HepG2 (cell line): Measurements from ENCODE around the gene PA2G4. TPM values are rescaled to one million over a fixed set of nuclear protein-coding genes. Genes with fewer than 3 reads are reported as not detected.
A peak's percentile ranks its signal among the peaks of the same experiment; 100 is the strongest.

Experiments
- ATM ChIP-seq: fragments of 450-650 bp; IDR thresholded peaks from 2 replicates; pipeline ENCODE4 v1.7.1; 2017; ENCODE audit warnings: mild to moderate bottlenecking, borderline replicate concordance
- CEBPG ChIP-seq: IDR thresholded peaks from 2 replicates; pipeline ENCODE4 v1.6.1; 2016
- KAT2B ChIP-seq: fragments of 150-350 bp; IDR thresholded peaks from 2 replicates; pipeline ENCODE4 v1.6.1; 2014; ENCODE audit warnings: low read depth, low read length, borderline replicate concordance
- MIXL1 ChIP-seq: IDR thresholded peaks from 2 replicates; pipeline ENCODE4 v1.6.1; 2016
- NCOA1 ChIP-seq: sonication (generic); formaldehyde crosslinking; IDR thresholded peaks from 2 replicates; pipeline ENCODE4 v1.9.0; 2021; ENCODE audit warnings: missing genetic modification reagents
- RFXAP ChIP-seq: sonication (generic); formaldehyde crosslinking; IDR thresholded peaks from 2 replicates; pipeline ENCODE4 v1.4.0; 2020; ENCODE audit warnings: missing genetic modification reagents, borderline replicate concordance
- SALL2 ChIP-seq: sonication (generic); formaldehyde crosslinking; IDR thresholded peaks from 2 replicates; pipeline ENCODE4 v1.8.1; 2023; ENCODE audit warnings: mild to moderate bottlenecking, missing genetic modification reagents, inconsistent platforms
- THAP11 ChIP-seq: IDR thresholded peaks from 2 replicates; pipeline ENCODE4 v1.6.1; 2016; ENCODE audit warnings: missing biosample characterization, missing genetic modification reagents
- ZBTB42 ChIP-seq: sonication (generic); formaldehyde crosslinking; IDR thresholded peaks from 2 replicates; pipeline ENCODE4 v1.5.0; 2020; ENCODE audit warnings: mild to moderate bottlenecking, missing genetic modification reagents
- ZEB1 ChIP-seq: IDR thresholded peaks from 2 replicates; pipeline ENCODE4 v1.6.1; 2012; ENCODE audit warnings: mild to moderate bottlenecking, low read depth, inconsistent platforms; ENCODE audit not compliant: insufficient replicate concordance
- ZNF331 ChIP-seq: sonication (generic); formaldehyde crosslinking; IDR thresholded peaks from 2 replicates; pipeline ENCODE4 v1.4.0; 2020; ENCODE audit warnings: missing genetic modification reagents
- ZNF501 ChIP-seq: sonication (generic); formaldehyde crosslinking; IDR thresholded peaks from 2 replicates; pipeline ENCODE4 v1.5.1; 2020; ENCODE audit warnings: mild to moderate bottlenecking, moderate library complexity, missing genetic modification reagents
- ZSCAN20 ChIP-seq: sonication (generic); formaldehyde crosslinking; IDR thresholded peaks from 2 replicates; pipeline ENCODE4 v1.4.0; 2020; ENCODE audit warnings: missing genetic modification reagents, mild to moderate bottlenecking, borderline replicate concordance
- polyA plus RNA-seq, 8 experiments: library from polyadenylated mRNA; depleted of rRNA in 3 of 8; stranded (reverse) in 7 of 8; unstranded in 1 of 8; fragments of >200 nt; fragmentation: Illumina TruSeq in 4 of 8; extraction: Trizol in 4 of 8; gene quantifications; 2 replicates each; pipeline versions ENCODE4 v1.2.1 to v1.2.3, GENCODE V29; 2011 to 2016; ENCODE audit warnings: low read depth in 4 of 8, missing spikeins in 1 of 8, mixed read lengths in 1 of 8; ENCODE audit not compliant: insufficient read depth in 1 of 8
- total RNA-seq, 5 experiments: library from RNA; depleted of rRNA; stranded (reverse); fragments of >200 nt; fragmentation: Illumina TruSeq; extraction: Trizol; gene quantifications; 2 replicates each; pipeline ENCODE4 v1.2.3, GENCODE V29; 2016; ENCODE audit warnings: low read depth in 1 of 5
- TF ChIP-seq, protein P1 (sequence below): sonication (generic); formaldehyde crosslinking; IDR thresholded peaks from 2 replicates; pipeline ENCODE4 v1.4.0; 2020; ENCODE audit warnings: missing genetic modification reagents, borderline replicate concordance
- TF ChIP-seq, protein P2 (sequence below): sonication (generic); formaldehyde crosslinking; IDR thresholded peaks from 2 replicates; pipeline ENCODE4 v1.4.0; 2020; ENCODE audit warnings: low read depth, missing genetic modification reagents
- TF ChIP-seq, protein P3 (sequence below): sonication (generic); formaldehyde crosslinking; IDR thresholded peaks from 2 replicates; pipeline ENCODE4 v1.8.0; 2022; ENCODE audit warnings: low read depth, missing genetic modification reagents
- TF ChIP-seq, protein P4 (sequence below): sonication (generic); formaldehyde crosslinking; IDR thresholded peaks from 2 replicates; pipeline ENCODE4 v1.4.0; 2020; ENCODE audit warnings: mild to moderate bottlenecking, missing genetic modification reagents

The PA2G4 gene
- total and polyA plus RNA-seq, 2 of the 13 experiments (the other 11 are each of a cell fraction or from before 2014, with no cell fraction given), result 147 to 240 TPM

DNA sequence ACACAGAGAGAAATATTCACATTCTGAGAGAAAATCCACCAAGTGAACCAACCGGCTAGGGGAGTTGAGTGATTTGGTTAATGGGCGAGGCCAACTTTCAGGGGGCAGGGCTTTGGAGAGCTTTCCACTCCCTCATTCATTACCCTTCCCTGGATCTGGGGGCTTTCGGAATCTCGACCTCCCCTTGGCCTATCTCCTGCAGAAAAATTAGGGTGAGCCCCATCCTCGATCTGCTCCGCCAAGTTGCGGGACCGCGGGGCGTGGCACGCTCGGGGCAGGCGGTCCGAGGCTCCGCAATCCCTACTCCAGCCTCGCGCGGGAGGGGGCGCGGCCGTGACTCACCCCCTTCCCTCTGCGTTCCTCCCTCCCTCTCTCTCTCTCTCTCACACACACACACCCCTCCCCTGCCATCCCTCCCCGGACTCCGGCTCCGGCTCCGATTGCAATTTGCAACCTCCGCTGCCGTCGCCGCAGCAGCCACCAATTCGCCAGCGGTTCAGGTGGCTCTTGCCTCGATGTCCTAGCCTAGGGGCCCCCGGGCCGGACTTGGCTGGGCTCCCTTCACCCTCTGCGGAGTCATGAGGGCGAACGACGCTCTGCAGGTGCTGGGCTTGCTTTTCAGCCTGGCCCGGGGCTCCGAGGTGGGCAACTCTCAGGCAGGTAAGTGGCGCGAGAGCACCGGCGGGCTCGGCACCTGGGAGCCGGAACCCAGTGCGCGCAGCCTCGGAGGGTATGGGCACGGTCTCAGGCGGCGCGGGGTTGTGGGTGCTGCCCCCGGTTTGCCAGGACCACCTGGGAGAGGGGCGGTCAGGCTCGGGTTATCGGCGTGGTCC is 24.4 kb upstream of the PA2G4 start, which contains the start of gene ERBB3 (continued):
- TF ChIP-seq, protein P1, sequence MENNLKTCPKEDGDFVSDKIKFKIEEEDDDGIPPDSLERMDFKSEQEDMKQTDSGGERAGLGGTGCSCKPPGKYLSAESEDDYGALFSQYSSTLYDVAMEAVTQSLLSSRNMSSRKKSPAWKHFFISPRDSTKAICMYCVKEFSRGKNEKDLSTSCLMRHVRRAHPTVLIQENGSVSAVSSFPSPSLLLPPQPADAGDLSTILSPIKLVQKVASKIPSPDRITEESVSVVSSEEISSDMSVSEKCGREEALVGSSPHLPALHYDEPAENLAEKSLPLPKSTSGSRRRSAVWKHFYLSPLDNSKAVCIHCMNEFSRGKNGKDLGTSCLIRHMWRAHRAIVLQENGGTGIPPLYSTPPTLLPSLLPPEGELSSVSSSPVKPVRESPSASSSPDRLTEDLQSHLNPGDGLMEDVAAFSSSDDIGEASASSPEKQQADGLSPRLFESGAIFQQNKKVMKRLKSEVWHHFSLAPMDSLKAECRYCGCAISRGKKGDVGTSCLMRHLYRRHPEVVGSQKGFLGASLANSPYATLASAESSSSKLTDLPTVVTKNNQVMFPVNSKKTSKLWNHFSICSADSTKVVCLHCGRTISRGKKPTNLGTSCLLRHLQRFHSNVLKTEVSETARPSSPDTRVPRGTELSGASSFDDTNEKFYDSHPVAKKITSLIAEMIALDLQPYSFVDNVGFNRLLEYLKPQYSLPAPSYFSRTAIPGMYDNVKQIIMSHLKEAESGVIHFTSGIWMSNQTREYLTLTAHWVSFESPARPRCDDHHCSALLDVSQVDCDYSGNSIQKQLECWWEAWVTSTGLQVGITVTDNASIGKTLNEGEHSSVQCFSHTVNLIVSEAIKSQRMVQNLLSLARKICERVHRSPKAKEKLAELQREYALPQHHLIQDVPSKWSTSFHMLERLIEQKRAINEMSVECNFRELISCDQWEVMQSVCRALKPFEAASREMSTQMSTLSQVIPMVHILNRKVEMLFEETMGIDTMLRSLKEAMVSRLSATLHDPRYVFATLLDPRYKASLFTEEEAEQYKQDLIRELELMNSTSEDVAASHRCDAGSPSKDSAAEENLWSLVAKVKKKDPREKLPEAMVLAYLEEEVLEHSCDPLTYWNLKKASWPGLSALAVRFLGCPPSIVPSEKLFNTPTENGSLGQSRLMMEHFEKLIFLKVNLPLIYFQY (CRISPR knock-in tag), result peak; percentile 21; the same call in 1 of the 2 replicates
- TF ChIP-seq, protein P2, sequence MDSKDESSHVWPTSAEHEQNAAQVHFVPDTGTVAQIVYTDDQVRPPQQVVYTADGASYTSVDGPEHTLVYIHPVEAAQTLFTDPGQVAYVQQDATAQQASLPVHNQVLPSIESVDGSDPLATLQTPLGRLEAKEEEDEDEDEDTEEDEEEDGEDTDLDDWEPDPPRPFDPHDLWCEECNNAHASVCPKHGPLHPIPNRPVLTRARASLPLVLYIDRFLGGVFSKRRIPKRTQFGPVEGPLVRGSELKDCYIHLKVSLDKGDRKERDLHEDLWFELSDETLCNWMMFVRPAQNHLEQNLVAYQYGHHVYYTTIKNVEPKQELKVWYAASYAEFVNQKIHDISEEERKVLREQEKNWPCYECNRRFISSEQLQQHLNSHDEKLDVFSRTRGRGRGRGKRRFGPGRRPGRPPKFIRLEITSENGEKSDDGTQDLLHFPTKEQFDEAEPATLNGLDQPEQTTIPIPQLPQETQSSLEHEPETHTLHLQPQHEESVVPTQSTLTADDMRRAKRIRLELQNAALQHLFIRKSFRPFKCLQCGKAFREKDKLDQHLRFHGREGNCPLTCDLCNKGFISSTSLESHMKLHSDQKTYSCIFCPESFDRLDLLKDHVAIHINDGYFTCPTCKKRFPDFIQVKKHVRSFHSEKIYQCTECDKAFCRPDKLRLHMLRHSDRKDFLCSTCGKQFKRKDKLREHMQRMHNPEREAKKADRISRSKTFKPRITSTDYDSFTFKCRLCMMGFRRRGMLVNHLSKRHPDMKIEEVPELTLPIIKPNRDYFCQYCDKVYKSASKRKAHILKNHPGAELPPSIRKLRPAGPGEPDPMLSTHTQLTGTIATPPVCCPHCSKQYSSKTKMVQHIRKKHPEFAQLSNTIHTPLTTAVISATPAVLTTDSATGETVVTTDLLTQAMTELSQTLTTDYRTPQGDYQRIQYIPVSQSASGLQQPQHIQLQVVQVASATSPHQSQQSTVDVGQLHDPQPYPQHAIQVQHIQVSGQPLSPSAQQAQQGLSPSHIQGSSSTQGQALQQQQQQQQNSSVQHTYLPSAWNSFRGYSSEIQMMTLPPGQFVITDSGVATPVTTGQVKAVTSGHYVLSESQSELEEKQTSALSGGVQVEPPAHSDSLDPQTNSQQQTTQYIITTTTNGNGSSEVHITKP, result peak; percentile 83
- TF ChIP-seq, protein P3, sequence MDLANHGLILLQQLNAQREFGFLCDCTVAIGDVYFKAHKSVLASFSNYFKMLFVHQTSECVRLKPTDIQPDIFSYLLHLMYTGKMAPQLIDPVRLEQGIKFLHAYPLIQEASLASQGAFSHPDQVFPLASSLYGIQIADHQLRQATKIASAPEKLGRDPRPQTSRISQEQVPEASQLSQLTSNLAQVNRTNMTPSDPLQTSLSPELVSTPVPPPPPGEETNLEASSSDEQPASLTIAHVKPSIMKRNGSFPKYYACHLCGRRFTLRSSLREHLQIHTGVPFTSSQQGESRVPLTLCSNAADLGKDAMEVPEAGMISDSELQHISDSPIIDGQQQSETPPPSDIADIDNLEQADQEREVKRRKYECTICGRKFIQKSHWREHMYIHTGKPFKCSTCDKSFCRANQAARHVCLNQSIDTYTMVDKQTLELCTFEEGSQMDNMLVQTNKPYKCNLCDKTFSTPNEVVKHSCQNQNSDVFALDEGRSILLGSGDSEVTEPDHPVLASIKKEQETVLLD (CRISPR knock-in tag), result peak; percentile 75
- TF ChIP-seq SALL2 (CRISPR knock-in tag), result peak; percentile 72
- peak; percentile 70 for TF ChIP-seq ZEB1
- no peak for TF ChIP-seq NCOA1 (CRISPR knock-in tag)
- TF ChIP-seq THAP11 (CRISPR knock-in tag), result peak; percentile 64
- TF ChIP-seq ZSCAN20 (CRISPR knock-in tag), result peak; percentile 89
- TF ChIP-seq ZNF331, result 0 out of 2 replicates have a peak, but pooled peaks have one; percentile 22
- TF ChIP-seq, protein P4, sequence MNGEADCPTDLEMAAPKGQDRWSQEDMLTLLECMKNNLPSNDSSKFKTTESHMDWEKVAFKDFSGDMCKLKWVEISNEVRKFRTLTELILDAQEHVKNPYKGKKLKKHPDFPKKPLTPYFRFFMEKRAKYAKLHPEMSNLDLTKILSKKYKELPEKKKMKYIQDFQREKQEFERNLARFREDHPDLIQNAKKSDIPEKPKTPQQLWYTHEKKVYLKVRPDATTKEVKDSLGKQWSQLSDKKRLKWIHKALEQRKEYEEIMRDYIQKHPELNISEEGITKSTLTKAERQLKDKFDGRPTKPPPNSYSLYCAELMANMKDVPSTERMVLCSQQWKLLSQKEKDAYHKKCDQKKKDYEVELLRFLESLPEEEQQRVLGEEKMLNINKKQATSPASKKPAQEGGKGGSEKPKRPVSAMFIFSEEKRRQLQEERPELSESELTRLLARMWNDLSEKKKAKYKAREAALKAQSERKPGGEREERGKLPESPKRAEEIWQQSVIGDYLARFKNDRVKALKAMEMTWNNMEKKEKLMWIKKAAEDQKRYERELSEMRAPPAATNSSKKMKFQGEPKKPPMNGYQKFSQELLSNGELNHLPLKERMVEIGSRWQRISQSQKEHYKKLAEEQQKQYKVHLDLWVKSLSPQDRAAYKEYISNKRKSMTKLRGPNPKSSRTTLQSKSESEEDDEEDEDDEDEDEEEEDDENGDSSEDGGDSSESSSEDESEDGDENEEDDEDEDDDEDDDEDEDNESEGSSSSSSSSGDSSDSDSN (CRISPR knock-in tag), result peak; percentile 85
- TF ChIP-seq CEBPG (CRISPR knock-in tag), result peak; percentile 50
- peak; percentile 76; the same call in 1 of the 2 replicates for TF ChIP-seq RFXAP (CRISPR knock-in tag)
- TF ChIP-seq ZNF501 (CRISPR knock-in tag), result peak; percentile 55
- TF ChIP-seq MIXL1, result no peak
- no peak for TF ChIP-seq KAT2B
- TF ChIP-seq ZBTB42 (CRISPR knock-in tag), result peak; percentile 34; the same call in 1 of the 2 replicates
- TF ChIP-seq ATM, result no peak
